ENCODE measurements around the gene FSD1.

- TF ChIP-seq CTCF (IDR thresholded peaks at IDR 0.05) (no peak), POLR2A (IDR thresholded peaks at IDR 0.05) (no peak), POLR2AphosphoS5 (IDR thresholded peaks at IDR 0.05) (no peak)
Observed at GRCh38 chr19:4313847-4314490, 9.6 kb downstream of the FSD1 start.
